Measurements from ENCODE around the gene ACAT1. TPM values are rescaled to one million over a fixed set of nuclear protein-coding genes. Genes with fewer than 3 reads are reported as not detected.

Gene ACAT1
- total and polyA plus RNA-seq, 2 of the 8 experiments (the other 6 are each of a cell fraction or from before 2014, with no cell fraction given): 30.4 to 30.9 TPM

GRCh38 chr11:108170184-108170583, 48.8 kb downstream of the ACAT1 start:
- no peak for FAIRE-seq
- ChIA-PET POLR2A (ENCODE audit: partially characterized antibody) (no interaction called here), CTCF (ENCODE audit: partially characterized antibody) (no interaction called here)
- Histone ChIP-seq H2AK5ac (ENCODE audit: low read depth, low read length) (no peak overlapping the region), H4K20me1 (replicated peaks in 1 of 2; ENCODE audit: control insufficient read depth in 1 of 2, insufficient read depth in 2 of 2, low read length in 2 of 2) (peaks cover 0 to 2% of the 10 kb centered on the region in 2 experiments), H3K14ac (ENCODE audit: insufficient read length) (no peak overlapping the region), H3K27ac (ENCODE audit: low read depth, low read length) (no peak overlapping the region), H3K4me1 (replicated peaks in 1 of 4; ENCODE audit: control insufficient read depth in 3 of 4, insufficient read depth in 4 of 4, low read length in 3 of 4) (no peaks in the 10 kb centered on the region), H3K9me3 (ENCODE audit: insufficient read depth in 2 of 2, low read depth in 1 of 2, low read length in 1 of 2) (no peaks in the 10 kb centered on the region), H2BK5ac (ENCODE audit: low read depth, low read length) (no peak overlapping the region), H2BK15ac (ENCODE audit: low read length) (no peak overlapping the region), H3K4me2 (ENCODE audit: insufficient read depth in 1 of 2, low read depth in 2 of 2, low read length in 2 of 2) (no peak overlapping the region), H3K23ac (ENCODE audit: insufficient read length) (no peak overlapping the region), H4K8ac (ENCODE audit: extremely low read depth, insufficient read depth, low read length) (no peak overlapping the region), H2BK120ac (replicated peaks; ENCODE audit: low read depth, low read length) (no peak overlapping the region), H4K91ac (replicated peaks; ENCODE audit: insufficient read length, low read length) (no peak overlapping the region), H3K56ac (replicated peaks; ENCODE audit: insufficient read length, low read depth, low read length) (no peak overlapping the region), H3K79me1 (ENCODE audit: low read depth, low read length) (no peaks in the 10 kb centered on the region), H3K36me3 (ENCODE audit: control insufficient read depth in 2 of 4, insufficient read depth in 4 of 4, low read length in 3 of 4) (peaks cover 9 to 75% (median 42%) of the 10 kb centered on the region in 4 experiments), H3K23me2 (ENCODE audit: low read depth, low read length) (no peaks in the 10 kb centered on the region), H2BK20ac (ENCODE audit: low read length) (no peak overlapping the region), H3K79me2 (ENCODE audit: control insufficient read depth in 1 of 2, insufficient read depth in 2 of 2, low read length in 2 of 2) (no peaks in the 10 kb centered on the region), H3K4ac (replicated peaks; ENCODE audit: insufficient read length, low read depth, low read length) (no peak overlapping the region), H3K9ac (replicated peaks in 1 of 4; ENCODE audit: extremely low read depth in 1 of 4, low read depth in 3 of 4, low read length in 3 of 4) (no peak overlapping the region), H4K5ac (ENCODE audit: insufficient read length, low read depth, low read length) (no peak overlapping the region), H2AFZ (ENCODE audit: low read length) (no peak overlapping the region), H3K4me3 (ENCODE audit: extremely low read depth in 1 of 4, insufficient read depth in 2 of 4, low read depth in 3 of 4, low read length in 4 of 4) (no peak overlapping the region), H3K27me3 (replicated peaks in 1 of 4; ENCODE audit: control insufficient read depth in 3 of 4, extremely low read depth in 1 of 4, insufficient read depth in 3 of 4, low read length in 3 of 4) (peaks cover 0 to 1% (median 0%) of the 10 kb centered on the region in 4 experiments; a peak in 1 of 7 replicates), H3K18ac (ENCODE audit: extremely low read depth, low read length) (no peak overlapping the region), H2BK12ac (ENCODE audit: low read depth, low read length) (no peak overlapping the region)
- 91 to 100% methylated on average over 1 to 2 of the region's 2 CpGs for WGBS, 2 experiments (ENCODE audit: extremely low coverage in 1 of 2, insufficient coverage in 1 of 2, insufficient read length in 1 of 2, insufficient replicate concordance in 2 of 2, low coverage in 1 of 2, low lambda C conversion rate in 2 of 2, missing lambda C conversion rate in 1 of 2)
- DNase-seq (ENCODE audit: low read depth in 1 of 2, low spot score in 2 of 2): no peak
- no peak for TF ChIP-seq RFX5 (IDR thresholded peaks at IDR 0.05; ENCODE audit: borderline replicate concordance, low read depth, low read length)
- no peak for TF ChIP-seq HDAC2 (IDR thresholded peaks at IDR 0.05; ENCODE audit: borderline replicate concordance in 1 of 2, low read depth in 2 of 2, low read length in 2 of 2)
- no peak for TF ChIP-seq BCL11A (IDR thresholded peaks at IDR 0.05; ENCODE audit: low read depth in 2 of 2, low read length in 2 of 2)
- TF ChIP-seq TCF12 (IDR thresholded peaks at IDR 0.05; ENCODE audit: low read depth, low read length): no peak
- no peak for TF ChIP-seq SAP30 (IDR thresholded peaks at IDR 0.05; ENCODE audit: insufficient read depth, insufficient replicate concordance, low read length)
- no peak for TF ChIP-seq ZNF274 (IDR thresholded peaks at IDR 0.05; ENCODE audit: borderline replicate concordance, extremely low read depth, low read length)
- TF ChIP-seq PHF8 (conservative IDR thresholded peaks at IDR 0.05; ENCODE audit: low read depth, low read length): no peak
- no peak for TF ChIP-seq USF2 (IDR thresholded peaks at IDR 0.05; ENCODE audit: low read length)
- TF ChIP-seq CBX5 (IDR thresholded peaks at IDR 0.05; ENCODE audit: low read depth, low read length): no peak
- no peak for TF ChIP-seq SP2 (IDR thresholded peaks at IDR 0.05; ENCODE audit: low read length)

Measured in H1 (cell line).